Measurements from ENCODE around the gene LRWD1.
"Not testable (repeated sequence)": the region's sequence is repeated elsewhere in the genome, so short reads cannot be mapped to it uniquely, and the experiment has no call there.

LRWD1 gene

DNA sequence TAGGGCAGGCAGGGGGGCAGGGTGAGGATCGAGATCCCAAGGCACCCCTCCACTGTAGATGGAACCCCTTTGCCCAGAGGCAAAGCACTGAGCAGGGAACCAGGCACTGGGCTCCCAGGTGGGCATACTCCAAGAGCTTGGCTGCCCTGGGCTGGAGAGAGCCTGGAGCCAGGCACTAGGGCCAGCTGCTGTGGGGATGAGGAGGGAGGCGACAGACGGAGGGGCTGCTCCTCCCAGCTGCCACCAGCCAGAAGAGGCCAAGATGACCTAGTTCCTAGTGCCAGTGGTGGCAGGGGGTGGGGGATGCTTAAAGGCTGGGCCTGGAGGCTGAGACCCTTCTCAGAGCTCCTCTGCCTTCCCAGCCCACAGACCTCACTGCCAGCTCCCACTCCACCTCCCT lies 51.1 kb downstream of the LRWD1 start:
- DNase-seq; in situ Hi-C loops (cut with HindIII; ENCODE audit: low pct_ligation_motif_present, low pct_unique_long_range_greater_than_20kb, low sequenced_read_pairs): not testable (repeated sequence)

- DNase-seq; in situ Hi-C loops (cut with HindIII; ENCODE audit: low pct_ligation_motif_present, low pct_unique_long_range_greater_than_20kb, low sequenced_read_pairs): not testable (repeated sequence)
Measured at GRCh38 chr7:102516951-102517350, 52.2 kb downstream of the LRWD1 start.

- in situ Hi-C loops (cut with HindIII; ENCODE audit: low pct_ligation_motif_present, low pct_unique_long_range_greater_than_20kb, low sequenced_read_pairs): not testable (repeated sequence)
- peak; percentile 18 for DNase-seq
Measured at GRCh38 chr7:102517550-102518147, 52.9 kb downstream of the LRWD1 start, which contains the start of gene RASA4B. Gene RASA4B, minus strand, starts transcription at chr7:102517777. Its CDS starts 67 bp downstream, at chr7:102517710.

- in situ Hi-C loops (cut with HindIII; ENCODE audit: low pct_ligation_motif_present, low pct_unique_long_range_greater_than_20kb, low sequenced_read_pairs); DNase-seq: not testable (repeated sequence)
Measured at GRCh38 chr7:102520797-102521196, 56.0 kb downstream of the LRWD1 start.

Measured in ACHN (cell line).